SK-N-SH (cell line): Measurements from ENCODE around the gene GABRB3. TPM values are rescaled to one million over a fixed set of nuclear protein-coding genes. Genes with fewer than 3 reads are reported as not detected.

Experiments
- CTCF ChIA-PET: fragments of 300-600, 350-600 bp; formaldehyde crosslinking; extraction: SDS; loops from one replicate; lab custom pipeline; 2021; lab: Yijun Ruan, JAX
- POLR2A ChIA-PET: fragments of 350-600 bp; sonication (Branson Sonifier 250); formaldehyde crosslinking; extraction: SDS; loops from one replicate; lab custom pipeline; 2020; ENCODE audit warnings: antibody characterized with exemption, inconsistent platforms; lab: Yijun Ruan, JAX
- DNase-seq: peaks from one replicate; pipeline ENCODE4 v3.0.0; 2012
- H2AFZ ChIP-seq: fragments of 200-600 bp; sonication (generic); 2 replicates; pipeline ENCODE4 v1.8.1; 2016; ENCODE audit warnings: antibody characterized with exemption, mild to moderate bottlenecking, low read depth
- H3F3A ChIP-seq: fragments of 200-600 bp; sonication (generic); replicated peaks from 2 replicates; pipeline ENCODE3; 2016; ENCODE audit warnings: antibody characterized with exemption, mild to moderate bottlenecking; ENCODE audit not compliant: insufficient read depth
- H3K27ac ChIP-seq, 2 experiments: fragments of 200-500 bp in 1 of 2; fragments of 200-600 bp in 1 of 2; sonication (Bioruptor generic) in 1 of 2; sonication (generic), shearing (Covaris generic) in 1 of 2; 2 replicates each; pipeline versions ENCODE4 v1.5.1 to v1.6.1; 2014 to 2016; ENCODE audit warnings: low read depth in 2 of 2, inconsistent platforms in 1 of 2, low read length in 1 of 2, mild to moderate bottlenecking in 1 of 2, mixed read lengths in 1 of 2
- H3K27me3 ChIP-seq: fragments of 200-600 bp; sonication (generic), shearing (Covaris generic); 2 replicates; pipeline ENCODE4 v1.6.1; 2016; ENCODE audit warnings: mixed run types; ENCODE audit not compliant: insufficient read depth
- H3K36me3 ChIP-seq, 2 experiments: fragments of 200-500 bp in 1 of 2; fragments of 200-600 bp in 1 of 2; sonication (Bioruptor generic) in 1 of 2; sonication (generic) in 1 of 2; replicated peaks in 1 of 2; 2 replicates each; pipeline versions ENCODE3 to v1.5.1; 2014 to 2016; ENCODE audit warnings: low read length in 1 of 2, mild to moderate bottlenecking in 1 of 2; ENCODE audit not compliant: insufficient read depth in 2 of 2, control insufficient read depth in 1 of 2
- H3K4me1 ChIP-seq, 2 experiments: fragments of 200-500 bp in 1 of 2; fragments of 200-600 bp in 1 of 2; sonication (Bioruptor generic) in 1 of 2; sonication (generic), shearing (Covaris generic) in 1 of 2; 2 replicates each; pipeline versions ENCODE4 v1.5.1 to v1.6.1; 2014 to 2016; ENCODE audit warnings: low read depth in 1 of 2, low read length in 1 of 2, mixed run types in 1 of 2; ENCODE audit not compliant: insufficient read depth in 2 of 2, control insufficient read depth in 1 of 2
- H3K4me2 ChIP-seq: fragments of 200-600 bp; sonication (generic), shearing (Covaris generic); 2 replicates; pipeline ENCODE4 v1.6.1; 2017; ENCODE audit warnings: mixed run types
- H3K4me3 ChIP-seq, 2 experiments: fragments of 200-500 bp in 1 of 2; fragments of 200-600 bp in 1 of 2; sonication (Bioruptor generic) in 1 of 2; sonication (generic), shearing (Covaris generic) in 1 of 2; 2 replicates each; pipeline versions ENCODE4 v1.5.1 to v1.8.1; 2014 to 2016; ENCODE audit warnings: low read depth in 2 of 2, inconsistent platforms in 1 of 2, low read length in 1 of 2, mild to moderate bottlenecking in 1 of 2, mixed read lengths in 1 of 2, moderate library complexity in 1 of 2
- H3K79me2 ChIP-seq: fragments of 200-600 bp; sonication (generic); 2 replicates; pipeline ENCODE4 v1.8.1; 2017; ENCODE audit warnings: mild to moderate bottlenecking; ENCODE audit not compliant: insufficient read depth
- H3K9ac ChIP-seq: fragments of 200-600 bp; sonication (generic); 2 replicates; pipeline ENCODE4 v1.6.1; 2017; ENCODE audit warnings: mixed run types
- H3K9me2 ChIP-seq: fragments of 200-600 bp; sonication (generic); 2 replicates; pipeline ENCODE4 v1.6.1; 2017; ENCODE audit warnings: mixed run types
- H3K9me3 ChIP-seq: fragments of 200-600 bp; sonication (generic); 2 replicates; pipeline ENCODE4 v1.6.1; 2017; ENCODE audit warnings: mixed run types, mild to moderate bottlenecking, moderate library complexity
- H4K20me1 ChIP-seq: fragments of 200-600 bp; sonication (generic); 2 replicates; pipeline ENCODE4 v1.6.1; 2017; ENCODE audit warnings: mild to moderate bottlenecking, mixed run types; ENCODE audit not compliant: insufficient read depth
- FOSL2 ChIP-seq: IDR thresholded peaks from 2 replicates; pipeline ENCODE4 v1.4.0; 2012; ENCODE audit warnings: low read depth, mild to moderate bottlenecking, moderate library complexity, borderline replicate concordance
- FOXM1 ChIP-seq: IDR thresholded peaks from 2 replicates; pipeline ENCODE4 v1.4.0; 2012; ENCODE audit warnings: low read depth, mild to moderate bottlenecking
- MXI1 ChIP-seq: IDR thresholded peaks from 2 replicates; pipeline ENCODE4 v1.6.1; 2012; ENCODE audit warnings: mild to moderate bottlenecking, low read depth, low read length, improper control_type of control experiment
- NFIC ChIP-seq: IDR thresholded peaks from 2 replicates; pipeline ENCODE4 v1.4.0; 2012; ENCODE audit warnings: borderline replicate concordance
- RAD21 ChIP-seq: IDR thresholded peaks from 2 replicates; pipeline ENCODE4 v1.6.1; 2012; ENCODE audit warnings: mild to moderate bottlenecking, low read length
- RXRA ChIP-seq: IDR thresholded peaks from 2 replicates; pipeline ENCODE4 v1.4.0; 2012; ENCODE audit warnings: low read depth, mild to moderate bottlenecking, borderline replicate concordance
- SMC3 ChIP-seq: IDR thresholded peaks from 2 replicates; pipeline ENCODE4 v1.6.1; 2012; ENCODE audit warnings: low read depth, low read length, improper control_type of control experiment
- TAF1 ChIP-seq: IDR thresholded peaks from 2 replicates; pipeline ENCODE4 v1.6.1; 2012; ENCODE audit warnings: low read depth, mild to moderate bottlenecking, low read length, moderate library complexity, borderline replicate concordance
- TCF12 ChIP-seq: IDR thresholded peaks from 2 replicates; pipeline ENCODE4 v1.4.0; 2012
- YY1 ChIP-seq: IDR thresholded peaks from 2 replicates; pipeline ENCODE4 v1.4.0; 2012; ENCODE audit warnings: low read depth, mild to moderate bottlenecking
- WGBS: methylation state at CpG from one replicate; pipeline ENCODE4 v1.1.6; 2017; ENCODE audit warnings: low lambda C conversion rate; 5-methylcytosine and 5-hydroxymethylcytosine counted together
- polyA plus RNA-seq, 3 experiments: library from polyadenylated mRNA; depleted of rRNA; stranded (reverse); fragments of >200 nt; gene quantifications; 2 replicates each; pipeline ENCODE4 v1.2.3, GENCODE V29; 2012
- TF ChIP-seq, protein P1 (sequence below): IDR thresholded peaks from 2 replicates; pipeline ENCODE4 v1.6.1; 2012; ENCODE audit warnings: mild to moderate bottlenecking, low read depth, low read length, moderate library complexity
- TF ChIP-seq, protein P2 (sequence below): fragments of 150-350 bp; IDR thresholded peaks from 2 replicates; pipeline ENCODE4 v1.6.1; 2017; ENCODE audit warnings: antibody characterized with exemption, low read length, low read depth, borderline replicate concordance
- TF ChIP-seq, protein P3 (sequence below): IDR thresholded peaks from 2 replicates; pipeline ENCODE4 v1.4.0; 2012; ENCODE audit warnings: low read depth, borderline replicate concordance
- TF ChIP-seq, protein P4 (sequence below): IDR thresholded peaks from 2 replicates; pipeline ENCODE4; 2012

Gene GABRB3
- polyA plus RNA-seq, 1 of the 3 experiments (the other 2 are of a cell fraction), result 0.10 TPM

DNA sequence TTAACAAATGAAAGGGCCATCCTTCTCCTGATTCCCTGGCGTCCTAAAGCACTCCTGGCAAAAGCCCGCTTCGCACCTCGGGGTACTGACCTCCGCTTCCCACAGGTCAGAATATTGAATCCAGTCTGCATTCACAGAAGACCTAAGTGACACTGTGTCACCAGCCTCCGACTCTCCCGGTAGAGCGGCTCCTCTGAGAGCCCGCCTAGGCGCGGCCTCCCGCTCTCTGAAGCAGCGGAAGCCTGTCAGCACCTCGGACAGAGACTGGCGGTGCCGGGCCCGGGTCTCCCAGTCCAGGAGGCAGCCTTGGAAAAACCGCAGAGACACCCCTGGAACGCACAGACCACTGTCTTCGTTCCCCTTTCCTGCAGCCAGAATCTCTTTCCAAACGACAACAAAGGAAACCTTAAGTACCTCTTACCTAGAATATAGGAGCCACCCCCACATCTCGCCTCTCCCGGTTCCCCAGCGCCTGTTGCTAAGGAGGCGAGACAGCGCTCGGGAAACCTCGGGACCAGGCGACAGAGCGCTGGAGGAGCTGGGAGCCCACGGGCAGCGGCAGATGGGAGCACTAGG lies 1.2 kb downstream of the GABRB3 start:
- ChIA-PET POLR2A (no interaction called here), CTCF (no interaction called here)
- peak overlapping the region in 1 of 2 experiments; percentile 47; a peak in 2 of 4 replicates for H3K4me3 ChIP-seq
- 16% methylated on average over 13 of the region's 32 CpGs for WGBS
- no peaks in the 10 kb centered on the region for H3K79me2 ChIP-seq
- peak overlapping the region; percentile 19; the same call in 1 of the 2 replicates for H3K4me2 ChIP-seq
- peak; percentile 60 for DNase-seq
- H3K9me2 ChIP-seq, result no peaks in the 10 kb centered on the region
- no peaks in the 10 kb centered on the region for H3K27me3 ChIP-seq
- H2AFZ ChIP-seq, result no peak overlapping the region
- H3K4me1 ChIP-seq, result peaks cover 0 to 7% of the 10 kb centered on the region in 2 experiments; a peak in 2 of 4 replicates
- no peak overlapping the region for H3K9ac ChIP-seq
- no peak for TF ChIP-seq SMC3
- TF ChIP-seq, protein P1, sequence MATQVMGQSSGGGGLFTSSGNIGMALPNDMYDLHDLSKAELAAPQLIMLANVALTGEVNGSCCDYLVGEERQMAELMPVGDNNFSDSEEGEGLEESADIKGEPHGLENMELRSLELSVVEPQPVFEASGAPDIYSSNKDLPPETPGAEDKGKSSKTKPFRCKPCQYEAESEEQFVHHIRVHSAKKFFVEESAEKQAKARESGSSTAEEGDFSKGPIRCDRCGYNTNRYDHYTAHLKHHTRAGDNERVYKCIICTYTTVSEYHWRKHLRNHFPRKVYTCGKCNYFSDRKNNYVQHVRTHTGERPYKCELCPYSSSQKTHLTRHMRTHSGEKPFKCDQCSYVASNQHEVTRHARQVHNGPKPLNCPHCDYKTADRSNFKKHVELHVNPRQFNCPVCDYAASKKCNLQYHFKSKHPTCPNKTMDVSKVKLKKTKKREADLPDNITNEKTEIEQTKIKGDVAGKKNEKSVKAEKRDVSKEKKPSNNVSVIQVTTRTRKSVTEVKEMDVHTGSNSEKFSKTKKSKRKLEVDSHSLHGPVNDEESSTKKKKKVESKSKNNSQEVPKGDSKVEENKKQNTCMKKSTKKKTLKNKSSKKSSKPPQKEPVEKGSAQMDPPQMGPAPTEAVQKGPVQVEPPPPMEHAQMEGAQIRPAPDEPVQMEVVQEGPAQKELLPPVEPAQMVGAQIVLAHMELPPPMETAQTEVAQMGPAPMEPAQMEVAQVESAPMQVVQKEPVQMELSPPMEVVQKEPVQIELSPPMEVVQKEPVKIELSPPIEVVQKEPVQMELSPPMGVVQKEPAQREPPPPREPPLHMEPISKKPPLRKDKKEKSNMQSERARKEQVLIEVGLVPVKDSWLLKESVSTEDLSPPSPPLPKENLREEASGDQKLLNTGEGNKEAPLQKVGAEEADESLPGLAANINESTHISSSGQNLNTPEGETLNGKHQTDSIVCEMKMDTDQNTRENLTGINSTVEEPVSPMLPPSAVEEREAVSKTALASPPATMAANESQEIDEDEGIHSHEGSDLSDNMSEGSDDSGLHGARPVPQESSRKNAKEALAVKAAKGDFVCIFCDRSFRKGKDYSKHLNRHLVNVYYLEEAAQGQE, result peak; percentile 87
- no peaks in the 10 kb centered on the region for H3K36me3 ChIP-seq
- no peaks in the 10 kb centered on the region for H3F3A ChIP-seq
- H3K9me3 ChIP-seq, result no peaks in the 10 kb centered on the region
- H4K20me1 ChIP-seq, result no peaks in the 10 kb centered on the region
- H3K27ac ChIP-seq, result peak overlapping the region in 1 of 2 experiments; percentile 43; a peak in 2 of 4 replicates

DNA sequence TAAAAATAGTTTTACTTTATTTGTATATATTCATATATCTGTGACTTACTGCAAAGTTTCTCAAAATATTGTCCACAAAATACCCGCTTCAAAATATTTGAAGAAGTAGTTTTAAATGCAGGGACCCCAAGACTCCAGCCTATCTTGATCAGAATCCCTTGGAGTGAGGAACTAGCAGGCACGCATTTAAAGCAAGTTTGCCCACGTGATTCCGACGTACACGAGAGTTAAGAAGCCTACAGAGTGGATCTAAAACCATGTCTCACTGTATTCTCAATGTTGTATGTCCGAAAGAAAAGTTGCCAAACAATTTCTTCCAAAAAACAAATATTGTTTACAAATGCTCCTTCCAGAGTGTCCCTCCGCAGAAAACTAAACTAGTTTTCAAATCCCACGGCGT lies 1.7 kb downstream of the GABRB3 start:
- Histone ChIP-seq H3K4me2 (no peak overlapping the region), H3K27me3 (no peaks in the 10 kb centered on the region), H3K4me3 (peak overlapping the region in 1 of 2 experiments; percentile 47; a peak in 1 of 4 replicates), H3K4me1 (peaks cover 0 to 7% of the 10 kb centered on the region in 2 experiments; a peak in 2 of 4 replicates), H3K36me3 (no peaks in the 10 kb centered on the region), H3K9ac (no peak overlapping the region), H2AFZ (no peak overlapping the region), H3K27ac (no peak overlapping the region), H4K20me1 (no peaks in the 10 kb centered on the region), H3K79me2 (no peaks in the 10 kb centered on the region), H3K9me3 (no peaks in the 10 kb centered on the region), H3K9me2 (no peaks in the 10 kb centered on the region), H3F3A (no peaks in the 10 kb centered on the region)
- DNase-seq, result no peak
- ChIA-PET CTCF (no interaction called here), POLR2A (no interaction called here)
- 48% methylated on average over 10 of the region's 10 CpGs for WGBS
- TF ChIP-seq, protein P2, sequence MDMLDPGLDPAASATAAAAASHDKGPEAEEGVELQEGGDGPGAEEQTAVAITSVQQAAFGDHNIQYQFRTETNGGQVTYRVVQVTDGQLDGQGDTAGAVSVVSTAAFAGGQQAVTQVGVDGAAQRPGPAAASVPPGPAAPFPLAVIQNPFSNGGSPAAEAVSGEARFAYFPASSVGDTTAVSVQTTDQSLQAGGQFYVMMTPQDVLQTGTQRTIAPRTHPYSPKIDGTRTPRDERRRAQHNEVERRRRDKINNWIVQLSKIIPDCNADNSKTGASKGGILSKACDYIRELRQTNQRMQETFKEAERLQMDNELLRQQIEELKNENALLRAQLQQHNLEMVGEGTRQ, result no peak
- TF ChIP-seq, protein P3, sequence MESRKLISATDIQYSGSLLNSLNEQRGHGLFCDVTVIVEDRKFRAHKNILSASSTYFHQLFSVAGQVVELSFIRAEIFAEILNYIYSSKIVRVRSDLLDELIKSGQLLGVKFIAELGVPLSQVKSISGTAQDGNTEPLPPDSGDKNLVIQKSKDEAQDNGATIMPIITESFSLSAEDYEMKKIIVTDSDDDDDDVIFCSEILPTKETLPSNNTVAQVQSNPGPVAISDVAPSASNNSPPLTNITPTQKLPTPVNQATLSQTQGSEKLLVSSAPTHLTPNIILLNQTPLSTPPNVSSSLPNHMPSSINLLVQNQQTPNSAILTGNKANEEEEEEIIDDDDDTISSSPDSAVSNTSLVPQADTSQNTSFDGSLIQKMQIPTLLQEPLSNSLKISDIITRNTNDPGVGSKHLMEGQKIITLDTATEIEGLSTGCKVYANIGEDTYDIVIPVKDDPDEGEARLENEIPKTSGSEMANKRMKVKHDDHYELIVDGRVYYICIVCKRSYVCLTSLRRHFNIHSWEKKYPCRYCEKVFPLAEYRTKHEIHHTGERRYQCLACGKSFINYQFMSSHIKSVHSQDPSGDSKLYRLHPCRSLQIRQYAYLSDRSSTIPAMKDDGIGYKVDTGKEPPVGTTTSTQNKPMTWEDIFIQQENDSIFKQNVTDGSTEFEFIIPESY, result no peak
- TF ChIP-seq TCF12, result no peak
- TF ChIP-seq FOXM1, result no peak
- TF ChIP-seq, protein P1, result no peak
- TF ChIP-seq YY1, result no peak
- TF ChIP-seq TAF1, result no peak
- TF ChIP-seq, protein P4, sequence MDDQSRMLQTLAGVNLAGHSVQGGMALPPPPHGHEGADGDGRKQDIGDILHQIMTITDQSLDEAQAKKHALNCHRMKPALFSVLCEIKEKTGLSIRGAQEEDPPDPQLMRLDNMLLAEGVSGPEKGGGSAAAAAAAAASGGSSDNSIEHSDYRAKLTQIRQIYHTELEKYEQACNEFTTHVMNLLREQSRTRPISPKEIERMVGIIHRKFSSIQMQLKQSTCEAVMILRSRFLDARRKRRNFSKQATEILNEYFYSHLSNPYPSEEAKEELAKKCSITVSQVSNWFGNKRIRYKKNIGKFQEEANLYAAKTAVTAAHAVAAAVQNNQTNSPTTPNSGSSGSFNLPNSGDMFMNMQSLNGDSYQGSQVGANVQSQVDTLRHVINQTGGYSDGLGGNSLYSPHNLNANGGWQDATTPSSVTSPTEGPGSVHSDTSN, result no peak
- TF ChIP-seq RXRA, result no peak
- TF ChIP-seq FOSL2, result no peak
- no peak for TF ChIP-seq NFIC
- TF ChIP-seq RAD21, result no peak
- TF ChIP-seq MXI1, result no peak
